Activated CD8-positive, alpha-beta memory T cell treated with anti-CD3 and anti-CD28 coated beads, Interleukin-2, amount 50 U/mL, for 24 hours (primary cell): ENCODE results near the gene CHN2.
"Not testable (repeated sequence)": the region's sequence is repeated elsewhere in the genome, so short reads cannot be mapped to it uniquely, and the experiment has no call there.

Source experiments
- DNase-seq: peaks from one replicate; pipeline ENCODE4 v3.0.0-alpha.2; 2020; ENCODE audit errors: extremely low read depth

CHN2 gene

DNA sequence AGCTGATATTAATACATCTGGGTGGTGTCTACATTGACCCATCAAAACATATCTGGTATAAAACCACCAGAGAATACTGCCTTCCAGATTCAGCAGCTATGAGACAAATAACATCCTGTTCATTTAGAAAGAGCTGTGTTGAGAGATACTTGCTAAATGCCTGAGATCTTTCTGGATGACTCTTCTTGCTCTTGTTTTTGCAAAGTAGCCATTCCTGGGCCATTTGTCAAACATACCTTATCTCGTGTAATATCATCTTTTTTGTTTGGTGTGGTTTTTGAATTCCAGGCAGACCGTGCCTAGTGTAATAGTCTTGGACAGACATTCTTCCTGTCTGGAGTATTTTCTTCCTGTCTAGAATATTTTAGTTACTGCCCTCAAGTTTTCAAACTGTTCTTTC, 294.4 kb downstream of the CHN2 start:
- DNase-seq = no peak

DNA sequence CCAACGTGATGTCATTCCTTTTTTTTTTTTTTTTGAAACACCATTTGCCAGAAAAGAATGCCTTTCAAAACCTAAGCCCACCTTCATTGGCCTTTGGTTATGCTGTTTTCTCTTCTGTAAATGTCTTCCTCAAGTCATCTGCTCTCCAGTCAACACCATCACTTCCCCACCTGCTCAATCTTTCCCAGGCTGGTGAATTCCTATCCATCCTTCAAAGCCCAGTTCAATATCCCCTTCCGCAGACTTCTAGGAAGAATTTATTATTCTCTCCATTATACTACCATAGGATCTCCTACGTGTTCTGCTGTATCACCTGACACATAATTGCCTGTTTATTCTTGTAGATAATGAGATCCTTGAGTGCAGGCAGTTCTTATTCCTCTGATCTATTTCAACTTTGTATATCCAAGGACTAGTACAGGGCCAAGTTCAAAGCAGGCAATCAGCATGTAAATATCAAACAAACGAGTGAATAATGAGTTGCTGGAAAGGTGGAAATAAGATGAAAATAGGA, 295.6 kb downstream of the CHN2 start:
- no peak for DNase-seq

DNA sequence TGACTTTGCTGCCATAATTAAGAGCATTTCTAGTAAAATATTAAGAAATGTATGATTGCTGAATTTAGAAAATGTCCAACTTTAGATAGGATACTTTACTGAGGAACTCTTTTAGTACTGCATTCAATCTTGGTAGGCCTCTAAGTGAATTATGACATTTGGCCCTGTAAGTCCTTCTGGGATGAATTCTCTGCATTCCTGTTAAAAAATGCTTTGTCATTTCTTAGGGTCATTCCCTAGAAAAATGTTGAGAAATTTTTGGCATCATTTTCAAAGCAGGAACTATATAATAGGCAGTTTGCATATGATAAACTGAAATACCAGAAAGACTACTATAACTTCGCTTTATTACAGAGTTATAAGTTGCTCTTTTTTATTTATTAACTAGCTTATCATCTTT, 299.8 kb downstream of the CHN2 start:
- DNase-seq = no peak

DNA sequence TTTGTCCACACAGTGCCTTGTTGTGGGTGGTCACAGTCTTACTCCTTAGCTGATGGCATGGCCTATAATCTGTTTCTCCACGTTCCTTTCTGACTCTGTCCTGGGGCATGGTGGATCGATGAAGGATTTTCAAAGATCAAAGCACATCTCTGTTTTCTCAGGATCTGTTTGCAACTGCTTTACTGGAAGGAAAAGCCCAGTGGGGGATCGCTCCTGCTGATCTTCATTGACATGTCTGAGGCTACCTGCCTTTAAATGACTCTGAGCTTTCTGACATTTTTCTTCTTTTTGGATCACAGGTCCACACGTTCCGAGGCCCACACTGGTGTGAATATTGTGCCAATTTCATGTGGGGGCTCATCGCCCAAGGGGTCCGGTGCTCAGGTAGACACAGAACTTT, 301.1 kb downstream of the CHN2 start:
- DNase-seq = no peak

DNA sequence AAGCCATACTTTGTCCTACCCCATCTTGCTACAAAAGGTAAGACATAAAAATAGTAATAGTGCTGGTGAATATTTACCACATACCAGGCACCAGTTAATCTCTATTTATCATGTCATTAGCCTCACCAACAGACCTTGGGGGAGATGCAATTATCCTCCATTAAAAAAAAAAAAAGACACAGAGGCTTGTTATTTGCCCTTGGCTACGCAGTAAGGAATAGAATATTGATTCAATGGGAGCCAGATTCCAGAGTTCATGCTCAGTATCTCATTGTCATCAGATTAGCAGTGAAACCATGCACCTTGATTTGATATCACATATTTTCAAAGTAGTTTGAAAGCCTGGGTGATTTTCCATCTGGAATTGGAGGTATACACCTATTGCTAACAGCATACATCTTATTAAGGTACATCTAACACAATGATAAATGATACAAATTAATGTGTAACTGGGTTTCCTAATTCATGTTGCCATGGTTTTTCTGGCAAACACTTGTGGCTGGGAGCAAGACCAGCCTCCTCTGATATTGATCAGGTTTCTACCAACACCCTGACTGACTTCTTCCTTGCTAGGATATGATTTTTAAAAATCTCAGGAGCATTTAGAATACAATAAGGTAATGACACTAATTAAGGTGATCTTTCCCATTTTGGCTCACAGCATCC, 301.9 kb downstream of the CHN2 start:
- no peak for DNase-seq

DNA sequence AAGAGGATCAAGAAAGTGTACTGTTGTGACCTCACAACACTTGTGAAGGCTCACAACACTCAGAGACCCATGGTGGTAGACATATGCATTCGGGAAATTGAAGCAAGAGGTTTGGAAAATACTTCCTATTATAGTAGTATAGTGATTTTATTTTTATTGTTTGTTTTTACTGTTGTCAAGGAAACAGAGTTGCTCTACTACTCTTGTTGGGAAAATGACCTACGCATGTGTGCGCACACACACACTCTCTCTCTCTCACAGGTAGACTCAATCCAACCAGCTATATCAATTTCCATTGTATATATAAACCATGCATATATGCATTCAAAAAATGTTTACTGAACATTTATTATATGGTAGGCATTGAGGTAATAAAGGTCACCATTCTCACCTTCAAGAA, 305.4 kb downstream of the CHN2 start:
- DNase-seq = no peak

DNA sequence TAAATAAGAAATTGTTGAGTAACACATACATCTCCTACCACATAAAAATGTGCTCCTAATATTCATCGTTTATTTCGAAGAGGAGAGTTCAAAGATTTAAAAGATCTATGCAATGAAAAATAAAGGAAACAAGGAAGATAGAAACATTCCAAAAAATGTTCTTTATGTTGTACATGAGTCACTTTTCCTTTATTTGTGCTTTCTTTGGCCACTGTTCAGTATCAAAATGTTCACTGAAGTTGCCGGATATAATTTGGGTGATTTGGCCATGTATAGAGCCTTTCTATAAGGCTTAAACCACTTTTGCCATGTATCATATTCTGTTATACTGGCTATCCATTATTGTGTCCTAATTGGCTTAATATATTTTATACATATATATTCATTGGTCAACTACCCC, 306.1 kb downstream of the CHN2 start:
- no peak for DNase-seq

DNA sequence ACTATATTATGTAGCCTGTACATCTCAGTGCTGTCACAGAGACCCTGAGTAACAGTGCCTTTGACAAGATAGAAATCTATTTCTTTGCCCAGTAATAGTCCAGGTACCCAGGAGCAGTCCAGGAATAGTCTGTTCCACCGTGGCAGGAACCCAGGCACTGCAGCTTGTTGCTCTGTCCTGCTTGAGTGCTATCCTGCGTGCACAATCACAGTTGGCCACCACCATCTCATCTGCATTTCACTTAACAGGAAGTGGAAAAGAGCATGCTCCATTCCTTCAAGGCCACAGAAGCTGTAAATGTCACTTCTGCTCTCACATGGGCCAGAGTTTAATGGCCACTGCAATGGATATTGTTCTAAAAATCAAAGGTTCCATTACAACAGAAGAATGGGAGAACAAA, 307.6 kb downstream of the CHN2 start:
- DNase-seq = no peak

DNA sequence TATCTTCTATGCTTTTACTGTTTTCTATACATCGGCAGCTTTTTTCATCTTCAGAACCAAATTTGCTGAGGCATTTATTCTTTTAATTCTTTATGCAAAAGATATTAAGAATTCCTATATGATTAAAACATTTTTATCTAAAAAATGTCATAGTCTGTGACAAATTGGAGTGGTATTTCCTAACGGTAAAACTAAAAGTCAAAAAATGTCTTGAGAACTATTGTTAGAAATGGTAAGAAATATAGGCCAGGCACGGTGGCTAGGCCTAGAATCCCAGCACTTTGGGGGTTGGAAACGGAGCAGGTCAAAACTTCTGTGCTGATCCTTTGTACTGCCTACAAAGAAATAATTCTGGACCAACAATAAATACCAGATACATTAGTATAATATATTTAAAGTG, 311.4 kb downstream of the CHN2 start:
- DNase-seq = no peak

DNA sequence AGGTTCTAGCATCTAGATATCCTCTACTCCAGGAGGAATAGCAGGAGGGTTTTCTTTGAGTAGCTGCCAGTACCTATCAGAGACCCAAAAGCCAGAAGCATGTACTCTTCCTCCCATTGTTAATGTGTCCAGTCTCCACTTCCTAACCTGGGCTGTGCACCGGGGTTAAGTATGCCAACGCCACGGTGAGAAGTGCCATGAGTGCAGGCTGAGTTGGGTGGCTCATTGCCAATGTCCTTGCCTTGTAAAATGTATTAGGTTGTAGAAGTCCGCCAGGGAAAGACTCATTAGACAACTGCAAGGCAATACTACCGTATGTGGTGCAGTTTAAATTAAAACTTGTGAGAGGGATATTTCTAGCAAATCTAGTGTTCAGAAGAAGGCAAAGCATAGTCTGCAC, 314.0 kb downstream of the CHN2 start:
- no peak for DNase-seq

DNA sequence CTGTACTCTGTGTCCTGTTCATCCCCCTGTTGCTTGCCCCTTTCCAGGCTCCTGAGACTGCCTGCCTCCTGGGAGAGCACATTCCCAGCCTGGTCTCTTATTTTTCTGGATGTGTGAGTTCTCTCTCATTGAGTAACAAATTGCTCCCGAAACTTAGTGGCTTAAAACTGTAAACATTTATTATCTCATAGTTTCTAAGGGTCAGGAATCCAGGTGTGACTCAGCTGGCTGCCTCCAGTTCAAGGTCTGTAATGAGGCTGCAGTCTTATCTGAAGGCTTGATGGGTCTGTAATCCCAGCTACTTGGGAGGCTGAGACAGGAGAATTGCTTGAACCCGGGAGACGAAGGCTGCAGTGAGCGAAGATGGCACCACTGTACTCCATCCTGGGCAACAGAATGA, 315.5 kb downstream of the CHN2 start:
- no peak for DNase-seq

DNA sequence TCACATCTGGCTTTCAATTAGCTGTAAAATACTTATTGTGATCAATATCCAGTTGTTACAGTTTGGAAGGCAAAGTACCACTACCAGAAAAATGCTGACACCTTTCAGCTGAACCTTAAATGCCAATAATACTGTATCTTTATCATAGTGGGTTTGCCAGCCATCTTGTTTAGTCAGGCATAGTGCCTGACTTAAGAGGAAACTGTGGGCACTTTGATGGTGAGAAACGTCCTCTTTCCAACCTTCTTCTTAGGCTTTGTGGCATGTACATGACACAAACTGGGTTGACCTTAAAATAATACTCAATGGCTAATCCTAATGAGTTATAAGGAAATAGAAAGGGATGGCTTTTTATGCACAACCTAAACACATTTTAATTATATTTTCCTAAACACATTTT, 316.8 kb downstream of the CHN2 start:
- no peak for DNase-seq

DNA sequence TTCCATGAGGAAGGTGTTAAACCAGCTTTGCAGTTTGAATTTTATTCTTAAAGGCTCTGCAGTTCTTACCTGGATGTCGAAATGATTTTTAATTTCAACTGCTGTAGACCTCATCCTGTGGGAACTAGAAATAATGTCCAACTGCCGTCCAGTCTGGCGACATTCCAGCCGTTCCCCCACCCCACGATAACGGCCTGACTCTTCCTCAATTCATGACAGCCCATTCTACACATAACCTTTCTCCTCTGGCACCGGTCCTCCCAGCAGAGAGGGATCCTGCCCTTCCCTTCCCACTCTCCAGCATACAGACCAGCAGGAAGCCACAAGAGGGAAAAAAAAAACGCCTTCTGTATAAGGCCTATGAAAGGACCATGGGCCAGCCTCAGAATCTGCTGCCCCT, 317.3 kb downstream of the CHN2 start:
- no peak for DNase-seq

DNA sequence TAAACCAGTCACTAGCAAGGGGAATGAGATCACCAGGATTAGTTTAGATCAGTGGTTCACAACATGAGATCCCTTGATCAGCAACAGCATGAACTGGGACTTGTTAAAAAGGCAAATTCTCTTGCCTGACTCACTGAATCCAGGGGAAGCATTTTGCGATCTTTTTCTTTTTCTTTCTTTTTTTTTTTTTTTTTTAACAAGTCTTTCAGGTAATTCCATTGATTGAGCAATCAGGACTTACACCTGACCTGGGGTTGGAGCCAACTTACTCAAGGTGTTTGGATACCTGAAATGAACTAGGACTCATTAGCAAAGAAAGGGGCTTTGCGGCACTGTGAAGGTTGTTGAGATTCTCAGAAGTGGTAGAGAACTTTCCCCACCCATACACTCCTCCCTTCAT, 321.9 kb downstream of the CHN2 start:
- DNase-seq = no peak

DNA sequence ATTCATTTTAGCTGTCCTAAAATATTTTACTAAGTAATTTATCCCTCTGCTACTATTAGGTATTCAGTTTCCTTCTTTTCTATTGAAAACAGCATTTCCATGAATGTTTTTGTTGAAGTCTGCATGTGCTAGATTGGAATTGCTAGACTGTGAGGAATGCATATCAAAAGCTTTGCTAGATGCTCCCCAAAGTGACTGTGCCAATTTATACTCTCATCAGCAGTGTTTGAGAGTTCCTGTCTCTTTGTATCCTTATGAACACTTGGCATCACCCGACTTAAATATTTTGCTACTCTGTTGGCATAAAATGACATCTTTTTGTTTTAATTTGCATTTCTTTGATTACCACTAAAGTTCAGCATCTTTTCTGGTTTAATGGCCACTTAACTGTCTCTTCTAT, 324.0 kb downstream of the CHN2 start:
- no peak for DNase-seq

DNA sequence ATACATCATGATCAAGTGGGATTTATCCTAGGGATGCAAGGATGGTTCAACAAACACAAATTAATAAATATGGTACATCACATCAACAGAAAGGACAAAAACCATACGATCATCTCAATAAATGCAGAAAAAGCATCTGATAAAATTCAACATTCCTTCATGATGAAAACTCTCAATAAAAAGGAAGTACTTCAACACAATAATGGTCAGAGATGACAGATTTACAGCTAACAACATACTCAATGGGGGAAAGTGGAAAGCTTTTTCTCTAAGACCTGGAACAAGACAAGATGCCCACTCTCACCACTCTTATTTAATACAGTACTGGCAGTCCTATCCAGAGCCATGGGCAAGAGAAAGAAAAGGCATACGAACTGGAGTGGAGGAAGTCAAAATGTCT, 329.2 kb downstream of the CHN2 start:
- DNase-seq = no peak

DNA sequence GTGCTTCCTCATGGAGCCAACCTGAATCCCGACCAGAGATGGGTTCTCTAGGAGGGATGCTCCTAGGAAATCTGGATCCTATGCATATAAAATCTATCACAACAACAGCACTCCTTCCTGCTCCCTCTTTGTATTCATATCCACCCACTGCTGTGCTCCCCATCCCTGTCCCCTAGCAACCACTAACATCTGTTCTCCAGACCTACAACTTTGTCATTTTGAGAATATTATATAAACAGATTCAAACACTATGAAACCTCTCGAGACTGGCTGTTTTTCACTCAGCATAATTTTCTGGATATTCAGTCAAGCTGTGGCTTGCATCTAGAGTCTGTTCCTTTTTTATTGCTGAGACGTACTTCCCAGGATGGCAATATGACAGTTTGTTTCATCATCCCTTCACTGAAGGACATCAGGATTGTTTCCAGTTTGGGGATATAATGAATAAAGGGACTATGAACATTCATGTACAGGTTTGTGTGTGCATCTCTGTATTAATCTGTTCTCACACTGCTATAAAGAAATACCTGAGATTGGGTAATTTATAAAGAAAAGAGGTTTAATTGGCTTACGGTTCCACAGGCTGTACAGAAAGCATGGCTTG, 333.0 kb downstream of the CHN2 start:
- no peak for DNase-seq

DNA sequence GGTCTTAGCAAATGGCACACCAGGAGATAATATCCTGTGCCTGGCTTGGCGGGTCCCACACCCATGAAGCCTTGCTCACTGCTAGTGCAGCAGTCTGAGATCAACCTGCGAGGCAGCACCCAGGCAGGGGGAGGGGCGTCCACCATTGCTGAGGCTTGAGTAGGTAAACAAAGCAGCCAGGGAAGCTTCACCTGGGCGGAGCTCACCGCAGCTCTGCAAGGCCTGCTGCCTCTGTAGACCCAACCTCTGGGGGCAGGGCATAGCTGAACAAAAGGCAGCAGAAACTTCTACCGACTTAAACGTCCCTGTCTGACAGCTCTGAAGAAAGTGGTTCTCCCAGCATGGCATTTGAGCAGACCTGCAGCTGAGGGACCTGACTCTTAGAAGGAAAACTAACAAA, 334.0 kb downstream of the CHN2 start:
- DNase-seq = not testable (repeated sequence)
